ENCODE results near the gene CPNE4.
"Not testable (repeated sequence)": the region's sequence is repeated elsewhere in the genome, so short reads cannot be mapped to it uniquely, and the experiment has no call there.

The CPNE4 gene

DNA sequence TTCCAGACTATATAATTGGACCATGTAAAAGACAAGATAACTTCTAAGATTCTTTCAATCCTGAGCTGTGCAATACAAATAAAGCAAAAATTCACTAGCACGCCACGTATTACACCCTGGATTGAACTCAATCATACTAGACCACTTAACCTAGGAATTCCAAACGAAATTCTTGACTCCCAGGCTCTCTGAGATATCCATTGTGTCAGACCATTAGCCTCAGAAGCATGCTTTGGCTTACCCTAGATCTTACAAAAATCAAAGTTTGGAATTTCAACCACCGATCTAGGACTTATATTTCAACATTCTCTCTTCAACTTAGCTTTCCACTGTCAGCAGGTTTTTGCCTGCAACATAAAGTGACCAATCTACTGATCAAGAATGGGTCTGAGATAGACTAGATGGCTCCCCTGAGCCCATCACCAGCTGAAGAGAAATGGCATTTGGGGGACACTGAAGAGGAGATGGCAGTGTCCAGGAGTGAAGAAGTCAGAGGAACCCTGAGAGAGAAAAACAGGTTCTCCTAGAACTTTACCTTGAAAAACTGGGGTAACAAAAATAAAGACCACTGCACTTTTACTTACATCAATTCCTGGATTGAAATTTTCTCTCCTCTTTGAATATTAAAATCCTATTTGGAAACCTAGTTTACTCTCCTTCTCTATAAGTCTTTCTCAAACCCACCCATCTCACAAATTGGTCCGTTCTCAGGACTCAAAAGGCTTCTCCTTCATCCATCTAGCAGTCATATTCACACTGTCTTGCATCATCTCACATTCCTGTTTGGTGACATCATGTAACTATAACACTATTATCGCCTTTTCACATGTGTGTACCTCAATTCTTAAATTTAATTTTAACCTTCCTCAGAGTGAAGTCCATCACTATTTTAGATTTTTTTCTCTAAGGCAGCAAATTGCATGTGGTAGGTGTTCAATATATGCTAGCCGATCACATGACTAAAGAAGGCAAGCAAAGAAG is 18.5 kb downstream of the CPNE4 start:
- no peak for DNase-seq

GRCh38 chr3:132014105-132014504 is 20.7 kb downstream of the CPNE4 start:
- DNase-seq, result no peak

DNA sequence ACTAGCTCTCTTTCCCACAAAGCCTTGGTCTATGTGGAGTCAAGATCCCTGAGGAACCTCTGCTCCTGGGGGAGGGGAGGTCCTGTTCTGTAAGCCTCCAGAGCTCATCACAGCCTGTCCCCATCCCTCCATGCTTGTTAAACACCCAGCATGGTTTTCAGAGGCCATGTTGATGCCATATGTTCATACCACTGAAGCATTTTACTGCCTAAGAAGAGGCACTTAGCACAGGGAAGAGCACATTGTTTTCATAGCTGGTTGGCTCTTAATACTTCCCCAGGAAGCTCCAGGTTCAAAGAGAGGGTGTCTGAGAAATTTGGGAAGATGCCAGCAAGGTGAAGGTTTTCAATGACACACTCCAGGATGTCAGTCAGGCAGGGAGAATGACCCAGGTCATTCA is 25.6 kb downstream of the CPNE4 start:
- no peak for DNase-seq

DNA sequence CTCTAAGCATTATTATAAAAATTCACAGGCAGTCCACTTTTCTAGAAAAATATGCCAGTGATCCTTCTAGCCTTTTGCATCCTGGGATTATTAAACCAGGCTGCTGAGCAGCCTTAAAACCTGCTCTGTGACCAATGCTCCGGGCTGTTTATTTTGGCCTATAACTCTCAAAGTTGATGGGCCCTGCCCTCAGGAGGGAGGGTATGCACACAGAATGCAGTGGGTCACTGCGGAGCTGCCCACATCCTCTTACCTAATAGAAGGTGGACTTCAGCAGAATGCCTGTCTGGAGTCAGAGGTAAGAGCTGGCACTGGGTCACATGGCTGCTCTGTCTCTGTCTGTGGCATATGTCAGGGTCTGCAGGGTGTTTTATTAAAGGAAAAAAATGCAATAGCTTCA is 26.0 kb downstream of the CPNE4 start:
- no peak for DNase-seq

DNA sequence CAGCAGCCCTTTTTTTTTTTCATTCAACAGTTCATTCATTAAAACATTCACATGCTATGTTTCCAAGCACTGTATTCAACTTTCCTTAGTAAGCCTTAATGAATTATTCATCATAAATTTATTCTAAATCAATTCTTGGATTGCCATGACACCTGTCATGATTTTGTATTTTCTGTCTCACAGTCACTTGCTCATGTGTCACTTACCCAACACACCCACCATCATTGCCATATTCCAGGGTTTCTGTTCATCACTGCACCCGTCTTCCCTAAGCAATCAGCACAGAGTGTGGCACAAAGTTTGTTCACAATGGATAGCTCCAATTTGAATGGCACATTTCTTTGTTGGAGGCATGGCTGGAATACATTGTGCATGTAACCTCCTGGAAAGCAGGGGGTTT is 27.2 kb downstream of the CPNE4 start:
- no peak for DNase-seq

DNA sequence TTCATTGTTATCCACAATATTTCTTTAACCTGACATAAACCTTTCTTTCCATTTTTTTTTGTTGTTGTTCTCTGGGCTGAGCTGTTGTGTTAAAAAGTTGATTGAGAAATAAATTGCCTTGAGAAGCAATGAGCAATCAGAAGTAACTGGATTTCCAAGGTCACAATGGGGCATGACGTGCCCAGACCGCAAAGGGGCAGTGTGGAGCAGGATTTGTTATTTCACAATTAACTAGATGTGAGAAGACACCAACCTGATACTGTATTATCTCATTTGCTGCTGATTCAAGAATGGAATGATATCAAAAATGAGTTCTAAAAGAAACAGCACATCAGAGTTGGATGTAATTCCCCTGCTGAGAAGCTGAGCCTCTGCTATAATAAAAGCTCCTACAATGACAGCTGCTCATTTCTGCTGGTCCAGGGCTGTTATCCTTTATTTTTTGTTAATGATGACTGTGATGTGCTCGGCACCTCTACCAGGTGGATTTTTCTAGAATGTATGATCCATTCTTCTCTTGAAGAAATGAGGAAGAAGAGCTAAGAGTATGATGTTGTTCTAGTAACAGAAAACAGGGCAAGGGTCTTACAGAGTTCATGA is 28.1 kb downstream of the CPNE4 start:
- no peak for DNase-seq

GRCh38 chr3:132004571-132004970 is 30.2 kb downstream of the CPNE4 start:
- DNase-seq, result no peak

GRCh38 chr3:132003685-132004084 is 31.1 kb downstream of the CPNE4 start:
- DNase-seq, result no peak

DNA sequence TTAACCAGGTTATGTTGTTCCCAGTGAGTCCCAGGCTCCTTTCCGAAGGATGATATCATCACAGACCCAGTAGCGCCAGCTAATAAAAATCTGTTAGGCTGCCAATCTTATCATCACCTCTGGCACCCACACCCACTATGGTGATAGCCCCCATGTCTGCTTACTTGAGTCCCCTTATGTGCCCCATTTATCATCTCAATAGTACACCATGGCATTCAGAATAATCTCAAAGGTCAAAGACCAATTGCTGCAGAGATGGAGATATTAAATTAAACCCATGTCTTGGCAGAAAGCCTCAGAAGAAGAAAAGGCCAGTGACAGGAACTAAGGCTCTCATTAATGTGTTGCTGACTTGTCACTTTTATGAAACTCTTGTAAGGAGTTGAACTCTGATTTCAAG is 32.8 kb downstream of the CPNE4 start:
- DNase-seq, result no peak

DNA sequence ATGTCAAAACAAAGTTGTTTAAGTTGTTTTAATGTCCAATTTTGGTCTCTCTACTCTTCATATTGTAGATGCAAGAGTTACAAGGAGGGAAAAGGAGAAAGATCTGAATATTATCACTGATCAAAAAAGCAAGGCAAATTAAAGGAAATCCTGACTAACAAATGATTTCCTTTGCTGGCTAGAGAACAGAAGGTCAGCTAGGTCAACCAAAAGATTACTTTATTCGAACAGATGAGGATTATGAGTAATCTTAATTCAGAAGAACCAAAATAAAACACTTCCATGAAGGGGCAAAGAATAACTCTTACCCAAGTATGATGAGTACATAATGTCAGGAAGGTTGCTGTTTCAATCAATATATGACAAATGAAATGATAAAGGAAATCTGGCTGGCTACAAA is 33.8 kb downstream of the CPNE4 start:
- DNase-seq, result no peak

DNA sequence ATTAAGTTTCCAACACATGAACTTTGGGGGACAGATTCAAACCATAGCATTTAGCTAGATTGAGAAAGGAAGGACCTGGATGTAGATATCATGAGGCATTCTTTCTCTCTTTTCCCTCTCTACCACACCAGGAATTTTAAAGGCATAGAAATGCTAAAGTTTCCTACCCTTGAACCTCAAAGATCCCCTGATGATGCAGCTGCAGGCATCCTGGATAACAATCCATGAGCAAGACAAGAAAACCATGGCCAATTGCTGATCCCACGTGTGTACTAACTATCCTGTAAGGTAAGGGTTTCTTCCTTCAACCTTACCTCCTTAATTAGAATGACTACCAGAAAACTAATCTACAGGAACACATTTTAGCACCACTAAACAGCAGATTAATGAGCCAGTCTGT is 36.8 kb downstream of the CPNE4 start:
- no peak for DNase-seq

DNA sequence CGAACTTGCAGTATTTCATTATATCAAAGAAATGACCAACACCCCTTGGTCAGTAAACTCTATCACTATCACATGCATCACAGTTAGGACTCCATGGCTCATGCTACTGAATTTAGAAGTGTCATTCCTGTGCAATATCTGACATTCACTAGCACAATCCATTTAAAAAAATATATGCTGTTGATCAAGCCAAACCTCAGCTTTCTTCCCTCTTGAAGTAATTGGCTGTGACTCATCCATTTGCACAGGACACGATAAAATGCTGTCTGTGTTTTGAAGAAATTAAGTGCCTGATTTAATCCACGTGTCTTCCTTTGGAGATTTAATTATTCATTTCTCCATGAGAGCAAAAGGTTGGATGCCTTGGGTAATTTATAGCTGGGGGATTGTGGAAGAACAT is 38.9 kb downstream of the CPNE4 start:
- no peak for DNase-seq

GRCh38 chr3:131989318-131989717 is 45.5 kb downstream of the CPNE4 start:
- no peak for DNase-seq

DNA sequence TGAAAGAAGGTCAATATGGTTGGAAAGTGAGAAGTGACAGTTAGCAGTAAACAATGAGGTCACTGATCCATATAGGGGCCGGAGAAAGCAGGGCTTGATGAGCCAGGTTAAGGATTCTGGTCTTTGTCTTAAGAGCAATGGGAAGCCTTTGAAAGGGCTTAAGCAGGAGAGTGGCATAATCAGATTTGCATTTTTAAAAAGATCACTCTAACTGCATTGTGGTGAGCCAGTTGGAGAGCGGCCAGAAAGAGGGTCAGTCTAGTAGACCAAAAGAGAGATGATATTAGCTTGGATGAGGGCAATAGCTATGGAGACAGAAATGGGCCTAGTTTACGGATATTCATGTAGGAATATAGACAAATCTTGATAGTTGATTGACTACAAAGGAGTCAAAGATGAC is 46.6 kb downstream of the CPNE4 start:
- no peak for DNase-seq

- DNase-seq, result no peak
Observed at GRCh38 chr3:131983689-131984088, 51.1 kb downstream of the CPNE4 start.

DNA sequence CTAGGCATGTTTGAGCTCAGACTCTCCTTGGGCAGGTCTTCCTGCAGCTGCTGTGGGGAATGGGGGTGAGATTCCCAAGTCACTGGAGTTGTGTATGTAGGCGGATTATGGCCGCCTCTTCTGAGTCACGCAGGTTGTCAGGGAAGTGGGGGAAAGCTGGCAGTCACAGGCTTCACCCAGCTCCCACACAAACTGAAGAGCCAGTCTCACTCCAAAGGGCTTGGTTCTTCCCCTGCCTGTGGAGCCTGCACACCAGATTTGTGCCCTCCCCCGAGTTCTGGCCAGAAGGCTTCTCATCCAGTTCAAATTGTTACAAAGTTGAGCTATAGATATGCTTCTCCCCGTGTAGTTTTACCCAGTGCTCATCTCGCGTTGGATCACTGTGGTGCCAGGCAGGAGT is 53.5 kb downstream of the CPNE4 start:
- DNase-seq, result no peak

DNA sequence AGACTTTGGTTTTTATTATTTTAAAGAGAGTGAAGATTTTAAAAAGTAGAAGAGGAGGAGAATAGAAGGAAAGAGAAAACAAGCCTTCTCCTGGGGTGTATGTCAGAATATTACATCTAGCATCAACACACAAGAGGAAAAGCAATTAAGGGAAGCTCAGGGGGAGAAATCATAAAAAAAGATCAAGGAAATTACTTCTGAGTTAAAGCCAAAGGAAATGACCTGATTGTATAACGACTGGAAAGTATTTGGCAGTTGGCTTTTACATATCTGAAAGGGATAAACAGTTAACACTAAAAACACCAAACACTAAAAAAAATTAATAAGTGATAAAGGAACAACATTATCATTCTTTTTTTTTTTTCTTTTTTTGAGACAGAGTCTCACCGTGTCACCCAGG is 58.4 kb downstream of the CPNE4 start:
- no peak for DNase-seq

DNA sequence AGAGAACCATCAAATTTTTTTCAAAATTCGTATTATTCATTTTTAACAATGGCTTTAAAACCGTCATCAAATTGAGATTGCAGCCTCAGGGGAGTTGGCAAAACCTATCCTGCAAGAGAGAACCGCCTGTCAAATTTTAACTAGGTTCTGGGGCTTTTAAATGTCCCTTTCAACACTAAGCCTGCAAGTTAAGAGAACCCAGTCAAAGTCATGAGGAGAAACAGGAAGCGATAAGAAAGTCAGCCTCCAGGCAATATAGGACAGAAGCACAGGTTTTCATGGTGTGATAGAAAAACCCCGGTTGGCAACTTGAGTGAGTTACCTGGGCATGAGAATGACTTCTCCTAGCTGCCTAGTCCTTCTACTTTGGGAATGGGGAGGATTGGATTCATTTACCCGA is 59.8 kb downstream of the CPNE4 start:
- DNase-seq, result no peak

GRCh38 chr3:131973731-131974130 is 61.1 kb downstream of the CPNE4 start:
- DNase-seq, result no peak

DNA sequence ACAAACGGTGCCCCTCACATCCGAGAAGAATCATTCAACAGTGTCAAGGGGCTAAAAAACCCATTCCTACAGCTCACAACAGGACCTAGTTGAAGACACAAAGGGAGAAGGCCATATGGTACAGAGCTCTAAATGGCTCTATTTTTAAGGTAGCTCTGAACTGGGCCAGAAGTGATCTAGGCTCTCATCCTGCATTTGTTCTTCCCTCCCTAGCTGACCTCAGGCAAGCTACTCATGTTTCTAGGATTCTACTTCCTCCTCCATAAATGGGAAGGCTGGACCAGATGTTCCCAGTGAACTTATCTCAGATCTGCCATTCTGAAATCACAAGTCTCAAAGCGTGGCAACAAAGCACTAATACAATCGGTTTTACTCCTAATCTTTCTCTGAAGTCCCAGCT is 62.3 kb downstream of the CPNE4 start:
- no peak for DNase-seq

DNA sequence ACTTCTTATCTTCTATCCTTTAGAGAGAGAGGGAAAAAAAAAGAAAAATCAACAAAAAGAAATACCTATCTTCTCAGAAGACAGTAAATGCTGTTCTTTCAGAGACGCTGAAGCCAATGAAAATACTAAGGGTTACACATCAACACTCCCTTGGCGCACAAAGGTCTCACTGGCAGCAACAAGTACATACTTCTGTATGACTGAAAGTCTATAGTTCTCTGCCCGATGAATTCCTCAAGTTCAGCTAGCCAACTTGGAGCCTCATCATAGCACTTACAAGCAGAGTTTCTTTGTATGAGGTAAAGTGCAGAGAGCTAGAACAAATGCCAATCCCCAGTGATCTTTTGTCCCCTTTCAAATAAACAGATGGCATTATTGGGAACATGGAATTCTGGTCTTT is 62.7 kb downstream of the CPNE4 start:
- no peak for DNase-seq

DNA sequence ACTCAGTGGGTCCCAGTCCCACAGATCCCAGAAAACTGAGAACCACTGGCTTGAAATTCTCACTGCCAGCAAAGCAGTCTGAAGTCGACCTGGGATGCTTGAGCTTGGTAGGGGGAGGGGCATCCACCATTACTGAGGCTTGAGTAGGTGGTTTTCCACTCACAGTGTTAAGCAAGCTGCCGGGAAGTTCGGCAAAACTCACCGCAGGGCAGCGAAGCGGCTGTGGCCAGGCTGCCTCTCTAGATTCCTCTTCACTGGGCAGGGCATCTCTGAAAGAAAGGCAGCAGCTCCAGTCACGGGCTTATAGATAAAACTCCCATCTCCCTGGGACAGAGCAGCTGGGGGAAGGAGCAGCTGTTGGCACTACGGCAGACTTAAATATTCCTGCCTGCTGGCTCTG is 71.4 kb downstream of the CPNE4 start:
- not testable (repeated sequence) for DNase-seq

- no peak for DNase-seq
Observed at GRCh38 chr3:131962982-131963381, 71.8 kb downstream of the CPNE4 start.

DNA sequence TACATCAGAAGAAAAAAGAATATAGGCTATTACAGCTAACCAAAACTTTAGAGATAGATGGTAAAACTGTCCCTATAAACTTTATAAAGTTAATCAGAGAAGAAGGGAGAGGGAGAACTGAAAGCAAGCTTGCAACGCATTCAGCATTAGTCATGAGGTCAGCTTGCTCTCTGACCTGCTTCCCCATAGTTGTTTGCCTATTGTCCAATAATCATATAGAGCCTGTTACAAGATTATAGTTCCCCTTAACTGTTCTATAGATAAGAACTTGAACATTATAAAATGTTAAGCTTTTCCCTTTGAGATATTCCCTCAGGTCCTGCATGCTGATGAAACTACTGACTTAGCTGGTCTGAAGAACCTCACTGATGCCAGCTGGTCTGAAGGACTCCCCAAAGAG is 74.5 kb downstream of the CPNE4 start:
- no peak for DNase-seq

GRCh38 chr3:131957980-131958379 is 76.8 kb downstream of the CPNE4 start:
- no peak for DNase-seq

Measured in activated CD4-positive, alpha-beta T cell treated with anti-CD3 and anti-CD28 coated beads for 1 hour (primary cell).